Measurements from ENCODE around the gene HCN2.
A peak's percentile ranks its signal among the peaks of the same experiment; 100 is the strongest.
"Not testable (repeated sequence)": the region's sequence is repeated elsewhere in the genome, so short reads cannot be mapped to it uniquely, and the experiment has no call there.

The HCN2 gene

GRCh38 chr19:588093-588740 is 1.5 kb upstream of the HCN2 start:
- peak; percentile 63 to 74 for DNase-seq

DNA sequence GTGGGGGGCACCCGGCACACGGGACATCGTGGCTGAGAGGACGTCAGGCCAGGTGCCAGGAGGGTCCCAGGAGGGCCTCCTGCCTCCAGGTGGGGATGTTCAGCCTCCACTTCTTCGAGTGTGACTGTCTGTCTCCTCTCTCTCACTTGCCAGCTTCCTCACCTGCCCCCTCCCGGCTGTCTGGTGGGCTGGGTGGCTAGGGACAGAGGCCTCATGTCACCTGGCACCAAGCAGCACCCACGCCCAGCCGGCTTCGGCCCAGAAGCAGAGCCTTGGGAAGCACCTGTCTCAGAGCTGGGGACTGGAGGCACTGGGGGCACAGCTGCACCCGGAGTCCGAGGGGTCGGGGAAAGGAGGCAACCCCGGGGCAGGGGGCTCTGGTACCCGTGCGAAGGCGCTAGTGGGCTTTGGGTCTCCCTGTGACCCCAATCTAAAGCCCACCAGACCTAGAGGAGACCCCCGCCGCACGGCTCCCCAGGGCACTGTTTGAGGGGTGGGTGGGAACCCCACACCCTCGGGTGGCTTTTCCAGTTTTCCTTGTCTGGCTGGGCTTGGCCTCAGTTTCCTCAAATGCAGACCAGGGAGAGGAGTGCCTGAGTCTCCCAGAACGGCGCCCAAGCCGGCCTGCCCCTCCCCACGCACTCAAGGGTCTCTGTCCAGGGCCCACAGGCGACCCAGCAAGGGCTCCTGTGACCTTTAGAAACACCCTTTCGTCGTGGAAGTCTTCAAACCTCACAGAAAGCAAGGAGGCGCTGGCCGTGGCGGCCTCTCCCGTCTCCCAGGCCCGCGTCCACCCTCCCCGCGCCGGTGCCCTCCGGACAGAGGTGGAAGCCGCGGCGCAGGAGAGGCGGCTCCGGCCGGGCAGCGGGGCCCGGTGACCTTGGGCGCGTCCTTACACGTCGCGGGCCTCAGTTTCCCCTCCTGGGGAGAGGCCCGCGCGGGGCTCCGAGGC is 664 bp upstream of the HCN2 start:
- no peak for DNase-seq

DNA sequence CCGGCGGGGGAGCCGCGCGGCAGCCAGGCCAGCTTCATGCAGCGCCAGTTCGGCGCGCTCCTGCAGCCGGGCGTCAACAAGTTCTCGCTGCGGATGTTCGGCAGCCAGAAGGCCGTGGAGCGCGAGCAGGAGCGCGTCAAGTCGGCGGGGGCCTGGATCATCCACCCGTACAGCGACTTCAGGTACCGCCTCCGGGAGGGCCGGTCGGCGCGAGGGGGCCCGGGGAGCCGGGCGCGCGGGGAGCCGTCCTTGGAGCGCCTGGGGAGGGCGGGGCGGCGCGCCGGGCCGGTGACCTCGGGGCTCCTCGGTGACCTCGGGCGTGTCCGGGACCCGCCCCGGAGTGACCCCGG is 690 bp downstream of the HCN2 start:
- no peak for DNase-seq

GRCh38 chr19:590750-591098 is 1.0 kb downstream of the HCN2 start:
- no peak for DNase-seq

GRCh38 chr19:591099-591958 is 1.6 kb downstream of the HCN2 start:
- DNase-seq: no peak

DNA sequence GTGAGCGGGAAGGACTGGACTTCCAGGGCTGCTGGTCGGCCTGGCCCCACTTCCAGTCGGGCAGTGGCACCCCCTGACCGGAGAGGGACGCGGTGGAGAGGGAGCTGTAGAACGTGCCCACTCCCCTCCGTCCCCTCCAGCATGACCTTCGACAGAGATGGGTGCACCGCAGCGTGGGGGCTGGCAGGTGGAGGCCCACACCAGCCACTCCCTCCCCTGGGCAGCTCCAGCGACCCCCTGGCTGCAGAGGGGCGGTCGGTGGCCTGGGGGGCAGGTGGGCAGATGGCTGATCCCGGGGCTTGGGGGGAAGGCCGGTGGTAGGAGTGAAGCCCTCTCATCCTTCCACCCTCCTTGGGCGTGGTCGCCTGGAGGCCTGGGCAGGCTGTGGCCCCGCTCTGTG is 2.4 kb downstream of the HCN2 start:
- DNase-seq: no peak

GRCh38 chr19:593055-593454 is 3.4 kb downstream of the HCN2 start:
- no peak for DNase-seq

- DNase-seq: no peak
Observed at GRCh38 chr19:593505-593904, 3.8 kb downstream of the HCN2 start.

- DNase-seq: no peak
Observed at GRCh38 chr19:594265-594870, 4.7 kb downstream of the HCN2 start.

DNA sequence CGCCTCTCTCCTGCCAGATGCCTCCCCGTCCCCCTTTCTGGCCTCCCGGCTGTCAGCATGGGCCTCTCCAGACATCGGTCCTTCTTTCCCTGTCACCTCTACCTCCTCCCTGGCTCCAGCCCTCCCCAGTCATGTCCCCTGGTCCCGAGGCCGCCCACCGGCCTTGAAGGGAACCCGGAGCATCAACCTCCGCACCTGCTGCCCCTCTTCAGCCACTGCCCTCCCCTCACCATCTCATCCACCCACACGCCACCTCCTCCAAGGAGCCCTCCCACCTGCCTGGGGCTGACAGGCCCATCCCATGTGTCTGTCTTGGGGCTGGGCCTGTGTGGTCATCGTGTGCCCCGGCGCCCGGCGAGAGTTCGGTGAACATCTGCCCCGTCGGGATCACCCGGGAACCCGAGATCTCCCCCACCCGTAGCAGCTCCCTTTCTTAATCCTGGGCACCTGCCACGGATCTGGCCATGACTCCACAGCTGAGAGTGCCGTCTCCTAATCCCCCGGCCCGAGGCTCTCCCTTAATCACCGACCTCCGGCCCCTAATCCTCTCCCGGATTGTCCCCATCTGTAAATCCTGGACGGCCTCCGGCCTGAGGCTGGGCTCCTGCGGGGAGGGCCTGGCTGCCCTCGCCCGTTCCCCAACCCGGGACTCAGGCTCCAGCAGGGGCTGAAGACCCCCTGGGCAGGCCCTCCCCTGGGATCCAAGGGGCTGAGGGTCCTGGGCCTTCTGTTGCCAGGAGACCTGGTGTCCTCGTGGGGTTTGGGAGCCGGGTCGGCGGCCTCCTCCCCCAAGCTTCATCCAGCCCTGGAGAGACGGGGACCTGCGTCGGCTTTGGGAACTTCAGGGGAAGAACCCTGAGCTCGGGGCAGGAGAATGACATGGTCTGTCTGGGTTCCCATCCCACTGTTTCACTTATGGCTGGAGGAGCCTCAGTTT is 5.9 kb downstream of the HCN2 start:
- DNase-seq: no peak

DNA sequence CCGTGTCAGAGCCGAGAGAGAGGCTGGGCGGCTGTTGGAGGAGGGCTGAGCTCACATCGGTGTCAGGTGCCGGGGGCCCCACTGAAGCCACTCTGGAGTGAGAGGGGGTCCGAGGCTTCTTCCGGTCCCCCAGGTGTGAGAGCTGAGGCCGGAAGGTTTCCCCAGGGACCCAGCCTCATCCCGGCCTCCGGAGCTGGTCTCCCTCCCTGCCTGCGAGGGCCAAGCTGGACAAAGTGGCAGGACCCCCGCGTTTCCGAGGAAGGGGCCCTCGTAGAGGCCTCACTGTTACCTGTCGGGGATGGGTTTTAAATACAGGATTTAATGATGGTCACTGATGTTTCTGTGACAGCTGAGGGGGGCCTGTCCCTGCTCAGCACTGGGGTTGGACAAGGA is 6.6 kb downstream of the HCN2 start:
- DNase-seq: no peak

DNA sequence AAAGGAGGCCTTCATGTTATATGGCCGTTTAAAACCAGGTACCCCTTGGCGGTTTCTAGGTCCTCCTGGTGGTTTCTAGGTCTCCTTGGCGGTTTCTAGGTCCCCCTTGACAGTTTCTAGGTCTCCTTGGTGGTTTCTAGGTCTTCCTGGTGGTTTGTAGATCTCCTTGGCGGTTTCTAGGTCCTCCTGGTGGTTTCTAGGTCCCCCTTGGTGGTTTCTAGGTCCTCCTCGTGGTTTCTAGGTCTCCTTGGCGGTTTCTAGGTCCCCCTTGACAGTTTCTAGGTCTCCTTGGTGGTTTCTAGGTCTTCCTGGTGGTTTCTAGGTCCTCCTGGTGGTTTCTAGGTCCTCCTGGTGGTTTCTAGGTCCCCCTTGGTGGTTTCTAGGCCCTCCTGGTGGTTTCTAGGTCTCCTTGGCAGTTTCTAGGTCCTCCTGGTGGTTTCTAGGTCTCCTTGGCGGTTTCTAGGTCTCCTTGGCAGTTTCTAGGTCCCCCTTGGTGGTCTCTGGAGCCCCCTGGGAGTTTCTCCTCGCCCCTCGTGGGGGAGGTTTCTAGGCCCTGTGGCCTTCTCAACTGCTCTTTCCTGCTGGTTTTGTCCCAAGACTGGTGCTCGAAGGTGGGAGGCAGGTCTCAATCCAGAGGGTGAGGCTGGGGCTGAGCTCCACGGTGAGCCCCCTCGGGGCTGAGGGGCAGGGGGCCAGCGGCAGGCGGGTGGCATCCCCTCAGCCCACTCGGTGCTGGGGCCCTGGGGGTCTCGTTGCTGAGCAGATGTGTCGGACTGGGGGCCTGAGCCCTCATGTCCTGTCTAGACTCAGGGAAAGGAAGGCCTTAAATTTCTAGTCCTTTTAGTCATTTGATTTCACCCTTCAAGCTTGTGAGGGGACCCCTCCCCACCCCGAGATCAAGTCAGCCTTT is 8.0 kb downstream of the HCN2 start:
- DNase-seq: no peak

DNA sequence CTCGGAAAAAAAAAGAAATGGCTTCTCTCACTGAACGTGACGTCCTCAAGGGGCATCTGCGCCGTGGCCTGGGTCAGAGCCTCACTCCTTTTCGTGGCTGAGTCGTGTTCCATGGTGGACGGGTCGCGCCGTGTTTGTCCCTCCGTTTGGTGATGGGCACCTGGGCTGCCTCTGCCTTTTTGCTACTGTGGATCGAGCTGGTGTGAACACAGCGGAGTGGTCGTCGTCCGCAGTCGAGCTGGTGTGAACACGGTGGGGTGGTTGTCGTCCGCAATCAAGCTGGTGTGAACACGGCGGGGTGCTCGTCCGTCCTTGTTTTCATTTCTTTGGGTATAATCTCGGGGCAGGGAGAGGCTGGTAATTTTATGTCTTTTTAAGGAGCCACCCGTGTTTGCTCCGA is 11.6 kb downstream of the HCN2 start:
- no peak for DNase-seq

DNA sequence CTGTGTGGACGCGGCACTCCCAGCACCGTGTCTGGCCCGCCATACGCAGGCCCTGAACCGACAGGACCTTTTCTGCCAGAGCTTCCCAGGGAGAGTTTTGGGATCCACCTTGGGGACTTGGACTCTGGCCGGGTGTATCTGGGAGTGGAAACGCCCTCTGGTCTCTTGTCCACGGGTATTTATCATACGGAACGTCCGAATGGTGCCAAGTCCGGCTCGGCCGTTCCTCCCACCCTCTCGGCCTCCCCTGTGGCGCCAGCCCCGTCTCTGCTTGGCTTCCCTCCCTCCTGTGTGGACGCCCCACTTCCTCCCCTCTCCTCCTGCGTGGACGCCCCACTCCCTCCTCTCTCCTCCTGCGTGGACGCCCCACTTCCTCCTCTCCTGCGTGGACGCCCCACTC is 12.1 kb downstream of the HCN2 start:
- DNase-seq: no peak

DNA sequence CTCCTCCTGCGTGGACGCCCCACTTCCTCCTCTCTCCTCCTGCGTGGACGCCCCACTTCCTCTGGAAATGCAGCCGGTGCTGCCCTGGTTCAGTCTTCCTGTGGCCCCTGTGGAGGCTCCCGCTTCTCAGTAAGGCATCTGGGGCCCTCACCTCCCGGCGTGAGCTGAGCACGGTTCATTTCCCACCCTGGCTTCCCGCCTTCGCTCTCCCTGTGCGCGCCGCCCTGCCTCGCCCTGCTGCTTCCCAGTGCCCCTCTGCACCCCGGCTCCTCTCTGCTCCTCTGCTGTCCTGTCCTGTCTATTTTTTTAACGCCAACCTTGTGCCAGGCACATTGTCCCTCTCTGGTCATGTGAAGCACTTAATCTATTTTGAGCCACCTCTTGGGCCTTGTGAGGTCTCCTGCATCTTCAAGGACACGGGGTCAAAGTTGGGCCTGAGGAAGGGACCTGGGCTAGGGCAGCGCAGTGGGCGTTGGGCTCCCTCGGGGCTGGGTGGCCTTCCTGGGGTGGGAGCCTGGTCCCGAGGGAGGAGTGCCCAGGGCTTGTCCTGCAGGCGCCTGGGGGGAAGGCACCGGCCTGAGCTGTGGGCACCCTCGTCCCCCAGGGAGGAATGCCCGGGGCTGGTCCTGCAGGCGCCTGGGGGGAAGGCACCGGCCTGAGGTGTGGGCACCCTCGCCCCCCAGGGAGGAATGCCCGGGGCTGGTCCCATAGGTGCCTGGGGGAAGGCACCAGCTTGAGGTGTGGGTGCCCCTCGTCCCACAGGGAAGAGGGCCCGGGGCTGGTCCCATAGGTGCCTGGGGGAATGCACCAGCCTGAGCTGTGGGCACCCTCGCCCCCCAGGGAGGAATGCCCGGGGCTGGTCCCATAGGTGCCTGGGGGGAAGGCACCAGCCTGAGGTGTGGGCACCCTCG is 13.0 kb downstream of the HCN2 start:
- DNase-seq: no peak

DNA sequence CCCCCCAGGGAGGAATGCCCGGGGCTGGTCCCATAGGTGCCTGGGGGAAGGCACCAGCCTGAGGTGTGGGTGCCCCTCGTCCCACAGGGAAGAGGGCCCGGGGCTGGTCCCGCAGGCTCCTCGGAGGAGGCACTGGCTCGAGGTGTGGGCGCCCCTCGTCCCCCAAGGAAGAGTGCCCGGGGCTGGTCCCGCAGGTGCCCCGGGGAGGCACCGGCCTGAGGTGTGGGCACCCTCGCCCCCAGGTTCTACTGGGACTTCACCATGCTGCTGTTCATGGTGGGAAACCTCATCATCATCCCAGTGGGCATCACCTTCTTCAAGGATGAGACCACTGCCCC is 13.6 kb downstream of the HCN2 start:
- not testable (repeated sequence) for DNase-seq

DNA sequence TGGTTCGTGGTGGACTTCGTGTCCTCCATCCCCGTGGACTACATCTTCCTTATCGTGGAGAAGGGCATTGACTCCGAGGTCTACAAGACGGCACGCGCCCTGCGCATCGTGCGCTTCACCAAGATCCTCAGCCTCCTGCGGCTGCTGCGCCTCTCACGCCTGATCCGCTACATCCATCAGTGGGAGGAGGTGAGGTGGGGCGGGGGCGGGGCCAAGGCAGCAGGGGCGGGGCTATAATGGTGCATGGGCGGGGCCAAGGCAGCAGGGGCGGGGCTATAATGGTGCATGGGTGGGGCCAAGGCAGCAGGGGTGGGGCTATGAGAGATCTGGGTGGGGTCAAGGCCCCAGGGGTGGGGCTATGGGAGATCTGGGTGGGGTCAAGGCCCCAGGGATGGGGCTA is 14.1 kb downstream of the HCN2 start:
- not testable (repeated sequence) for DNase-seq

GRCh38 chr19:604355-604754 is 14.7 kb downstream of the HCN2 start:
- peak; percentile 30 to 33 for DNase-seq

- DNase-seq: not testable (repeated sequence)
Observed at GRCh38 chr19:605061-605971, 15.6 kb downstream of the HCN2 start.

Data from CD4-positive, alpha-beta T cell treated with Interleukin-1 beta for 1 hour (primary cell).